OCI-LY3 (cell line): ENCODE measurements around the gene CRYM.

ENCODE experiments used
- EZH2phosphoT487 ChIP-seq: fragments of 200-600 bp; shearing (Covaris generic); IDR thresholded peaks from 2 replicates; pipeline ENCODE4 v1.6.1; 2018; ENCODE audit warnings: antibody characterized with exemption, mixed run types, low read depth
- TF ChIP-seq, protein P1 (sequence below): fragments of 200-600, 300-600 bp; sonication (generic); IDR thresholded peaks from 2 replicates; pipeline ENCODE4 v1.5.1; 2014; ENCODE audit warnings: antibody characterized with exemption, low read length, low read depth

DNA sequence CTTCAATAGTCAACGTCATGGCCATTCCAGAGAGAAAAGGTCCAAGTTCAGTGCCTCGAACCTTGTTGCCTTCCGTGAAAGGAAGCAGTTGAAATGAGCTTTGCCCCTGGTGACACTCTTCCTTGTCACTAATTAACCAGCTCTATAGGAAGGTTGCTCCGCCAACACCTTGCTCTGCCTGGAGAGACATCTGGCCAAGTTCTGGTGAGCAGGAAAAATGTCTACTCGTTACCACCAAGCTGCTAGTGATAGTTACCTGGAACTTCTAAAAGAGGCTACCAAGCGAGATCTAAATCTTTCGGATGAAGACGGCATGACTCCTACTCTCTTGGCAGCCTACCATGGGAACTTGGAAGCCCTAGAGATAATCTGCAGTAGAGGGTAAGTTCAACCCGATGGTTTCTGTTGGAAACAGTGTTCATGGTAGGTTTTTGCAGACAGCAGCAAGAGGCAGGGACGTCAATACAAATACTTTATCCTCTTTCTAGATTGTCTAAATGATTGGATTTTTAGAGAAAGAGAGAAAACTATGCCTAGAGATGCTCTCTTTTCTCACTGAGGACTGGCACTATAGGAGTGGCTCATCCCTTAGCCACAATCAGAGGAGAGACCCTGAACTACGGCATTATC lies 44.5 kb downstream of the CRYM start, which contains the start of gene ANKS4B:
- TF ChIP-seq, protein P1, sequence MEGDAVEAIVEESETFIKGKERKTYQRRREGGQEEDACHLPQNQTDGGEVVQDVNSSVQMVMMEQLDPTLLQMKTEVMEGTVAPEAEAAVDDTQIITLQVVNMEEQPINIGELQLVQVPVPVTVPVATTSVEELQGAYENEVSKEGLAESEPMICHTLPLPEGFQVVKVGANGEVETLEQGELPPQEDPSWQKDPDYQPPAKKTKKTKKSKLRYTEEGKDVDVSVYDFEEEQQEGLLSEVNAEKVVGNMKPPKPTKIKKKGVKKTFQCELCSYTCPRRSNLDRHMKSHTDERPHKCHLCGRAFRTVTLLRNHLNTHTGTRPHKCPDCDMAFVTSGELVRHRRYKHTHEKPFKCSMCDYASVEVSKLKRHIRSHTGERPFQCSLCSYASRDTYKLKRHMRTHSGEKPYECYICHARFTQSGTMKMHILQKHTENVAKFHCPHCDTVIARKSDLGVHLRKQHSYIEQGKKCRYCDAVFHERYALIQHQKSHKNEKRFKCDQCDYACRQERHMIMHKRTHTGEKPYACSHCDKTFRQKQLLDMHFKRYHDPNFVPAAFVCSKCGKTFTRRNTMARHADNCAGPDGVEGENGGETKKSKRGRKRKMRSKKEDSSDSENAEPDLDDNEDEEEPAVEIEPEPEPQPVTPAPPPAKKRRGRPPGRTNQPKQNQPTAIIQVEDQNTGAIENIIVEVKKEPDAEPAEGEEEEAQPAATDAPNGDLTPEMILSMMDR = no peak
- no peak for TF ChIP-seq EZH2phosphoT487
